ENCODE data around the gene PYGM.

Gene PYGM

GRCh38 chr11:64799623-64800302 lies 40.0 kb upstream of the PYGM start:
- H3K4me3 ChIP-seq (ENCODE audit: low read length) = no peak overlapping the region
- H3K27me3 ChIP-seq (ENCODE audit: control insufficient read depth, insufficient read depth, low read length) = no peaks in the 10 kb centered on the region
- no peak overlapping the region for H3K9ac ChIP-seq (ENCODE audit: low read length)
- H3K4me1 ChIP-seq (ENCODE audit: control insufficient read depth, insufficient read depth, low read length) = peaks cover 24% of the 10 kb centered on the region
- no peaks in the 10 kb centered on the region for H3K9me3 ChIP-seq (ENCODE audit: control insufficient read depth, low read length)
- H3K36me3 ChIP-seq (ENCODE audit: control insufficient read depth, insufficient read depth, low read length) = no peaks in the 10 kb centered on the region

GRCh38 chr11:64799256-64799622 lies 39.5 kb upstream of the PYGM start:
- no peak overlapping the region for H3K4me3 ChIP-seq (ENCODE audit: low read length)
- H3K27me3 ChIP-seq (ENCODE audit: control insufficient read depth, insufficient read depth, low read length) = no peaks in the 10 kb centered on the region
- H3K9me3 ChIP-seq (ENCODE audit: control insufficient read depth, low read length) = no peaks in the 10 kb centered on the region
- H3K36me3 ChIP-seq (ENCODE audit: control insufficient read depth, insufficient read depth, low read length) = no peaks in the 10 kb centered on the region
- H3K9ac ChIP-seq (ENCODE audit: low read length) = no peak overlapping the region
- H3K4me1 ChIP-seq (ENCODE audit: control insufficient read depth, insufficient read depth, low read length) = peaks cover 23% of the 10 kb centered on the region

GRCh38 chr11:64796757-64797541 lies 37.2 kb upstream of the PYGM start:
- Histone ChIP-seq H3K4me1 (ENCODE audit: control insufficient read depth, insufficient read depth, low read length) (peaks cover 6% of the 10 kb centered on the region), H3K36me3 (ENCODE audit: control insufficient read depth, insufficient read depth, low read length) (no peaks in the 10 kb centered on the region), H3K4me3 (ENCODE audit: low read length) (no peak overlapping the region), H3K27me3 (ENCODE audit: control insufficient read depth, insufficient read depth, low read length) (no peaks in the 10 kb centered on the region), H3K9me3 (ENCODE audit: control insufficient read depth, low read length) (no peaks in the 10 kb centered on the region), H3K9ac (ENCODE audit: low read length) (no peak overlapping the region)

- no peaks in the 10 kb centered on the region for H3K27me3 ChIP-seq (ENCODE audit: control insufficient read depth, insufficient read depth, low read length)
- no peaks in the 10 kb centered on the region for H3K36me3 ChIP-seq (ENCODE audit: control insufficient read depth, insufficient read depth, low read length)
- H3K9me3 ChIP-seq (ENCODE audit: control insufficient read depth, low read length) = no peaks in the 10 kb centered on the region
- no peaks in the 10 kb centered on the region for H3K4me1 ChIP-seq (ENCODE audit: control insufficient read depth, insufficient read depth, low read length)
- no peak overlapping the region for H3K9ac ChIP-seq (ENCODE audit: low read length)
- H3K4me3 ChIP-seq (ENCODE audit: low read length) = no peak overlapping the region
Measured at GRCh38 chr11:64796047-64796756, 36.4 kb upstream of the PYGM start.

GRCh38 chr11:64794526-64794925 lies 34.8 kb upstream of the PYGM start:
- Histone ChIP-seq H3K36me3 (ENCODE audit: control insufficient read depth, insufficient read depth, low read length) (no peaks in the 10 kb centered on the region), H3K9ac (ENCODE audit: low read length) (no peak overlapping the region), H3K27me3 (ENCODE audit: control insufficient read depth, insufficient read depth, low read length) (no peaks in the 10 kb centered on the region), H3K4me1 (ENCODE audit: control insufficient read depth, insufficient read depth, low read length) (no peaks in the 10 kb centered on the region), H3K4me3 (ENCODE audit: low read length) (no peak overlapping the region), H3K9me3 (ENCODE audit: control insufficient read depth, low read length) (no peaks in the 10 kb centered on the region)

DNA sequence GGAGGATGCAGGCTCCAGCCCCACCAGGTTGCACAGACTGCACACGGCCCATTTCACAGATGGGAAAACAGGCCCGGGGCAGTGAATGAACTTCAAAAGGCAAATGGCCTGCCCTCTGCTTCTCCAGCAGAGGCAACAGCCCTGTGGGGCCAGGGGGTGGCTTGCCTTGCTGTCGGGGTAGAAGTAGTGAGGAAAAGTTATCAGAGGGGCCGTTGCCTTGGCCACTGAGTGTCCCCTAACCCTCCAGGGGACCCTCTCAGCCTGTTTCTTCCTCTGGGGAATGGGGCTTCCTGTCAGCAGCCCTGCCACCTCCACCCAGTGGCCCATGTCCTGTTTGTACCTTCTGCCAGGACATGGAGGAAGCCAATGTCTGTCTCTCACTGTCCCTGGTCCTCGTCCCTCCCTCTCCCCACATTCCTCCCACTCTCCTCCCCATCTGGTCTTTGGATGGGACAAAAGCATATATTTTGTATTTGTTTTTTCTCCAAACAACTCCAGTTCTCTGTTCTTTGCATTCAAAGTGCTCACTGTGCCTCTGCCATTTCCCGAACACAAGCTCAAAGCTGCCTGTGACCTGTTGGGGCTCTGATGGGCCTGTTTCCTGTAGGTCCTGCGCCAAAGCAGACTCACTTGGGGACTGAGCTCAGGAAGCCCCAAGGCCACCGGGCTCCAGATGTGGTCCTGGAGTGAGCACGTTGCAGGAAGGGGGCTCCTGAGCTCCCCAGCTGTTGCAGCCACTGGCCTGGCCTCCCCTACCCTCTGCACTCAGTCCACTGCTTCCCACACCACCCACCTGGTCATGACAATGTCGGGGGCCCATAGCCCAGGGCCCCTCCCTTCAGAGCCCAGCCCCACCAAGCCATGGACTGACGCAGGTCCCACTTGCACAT lies 33.7 kb upstream of the PYGM start:
- no peaks in the 10 kb centered on the region for H3K36me3 ChIP-seq (ENCODE audit: control insufficient read depth, insufficient read depth, low read length)
- no peak overlapping the region for H3K9ac ChIP-seq (ENCODE audit: low read length)
- no peaks in the 10 kb centered on the region for H3K9me3 ChIP-seq (ENCODE audit: control insufficient read depth, low read length)

GRCh38 chr11:64792482-64792881 lies 32.7 kb upstream of the PYGM start:
- H3K9me3 ChIP-seq (ENCODE audit: control insufficient read depth, low read length) = no peaks in the 10 kb centered on the region
- H3K36me3 ChIP-seq (ENCODE audit: control insufficient read depth, insufficient read depth, low read length) = no peaks in the 10 kb centered on the region
- H3K27me3 ChIP-seq (ENCODE audit: control insufficient read depth, insufficient read depth, low read length) = no peaks in the 10 kb centered on the region
- no peak overlapping the region for H3K4me3 ChIP-seq (ENCODE audit: low read length)
- H3K9ac ChIP-seq (ENCODE audit: low read length) = no peak overlapping the region
- no peaks in the 10 kb centered on the region for H3K4me1 ChIP-seq (ENCODE audit: control insufficient read depth, insufficient read depth, low read length)

More for the DNA sequence above, 33.7 kb upstream of the PYGM start:
- no peaks in the 10 kb centered on the region for H3K4me1 ChIP-seq (ENCODE audit: control insufficient read depth, insufficient read depth, low read length)
- no peak overlapping the region for H3K4me3 ChIP-seq (ENCODE audit: low read length)
- H3K27me3 ChIP-seq (ENCODE audit: control insufficient read depth, insufficient read depth, low read length) = no peaks in the 10 kb centered on the region

DNA sequence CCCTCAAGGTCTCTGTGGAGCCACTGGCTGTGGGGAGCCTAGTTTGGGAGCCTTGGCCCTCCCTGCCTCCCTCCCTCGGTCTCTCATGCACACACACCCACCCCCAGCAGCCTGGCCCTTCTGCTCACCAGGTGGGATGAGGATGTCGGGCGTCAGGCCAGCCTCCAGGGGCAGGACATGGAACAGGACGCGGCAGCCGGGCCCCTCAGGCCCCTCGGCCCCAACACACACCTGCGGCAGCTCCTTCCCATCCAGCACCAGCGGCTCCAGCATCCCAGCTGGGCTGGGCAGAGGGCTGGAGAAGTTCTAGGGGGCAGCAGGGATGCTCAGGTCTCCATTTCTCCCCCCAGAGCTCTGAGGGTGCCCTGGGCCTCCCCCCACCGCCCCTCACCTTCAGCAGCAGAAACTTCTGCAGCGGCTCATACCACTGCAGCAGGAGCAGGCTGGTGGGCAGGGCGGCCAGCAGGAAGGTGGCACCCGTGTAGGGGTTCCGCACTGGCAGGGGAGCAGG lies 32.1 kb upstream of the PYGM start:
- no peaks in the 10 kb centered on the region for H3K9me3 ChIP-seq (ENCODE audit: control insufficient read depth, low read length)
- H3K36me3 ChIP-seq (ENCODE audit: control insufficient read depth, insufficient read depth, low read length) = no peaks in the 10 kb centered on the region
- no peaks in the 10 kb centered on the region for H3K4me1 ChIP-seq (ENCODE audit: control insufficient read depth, insufficient read depth, low read length)

DNA sequence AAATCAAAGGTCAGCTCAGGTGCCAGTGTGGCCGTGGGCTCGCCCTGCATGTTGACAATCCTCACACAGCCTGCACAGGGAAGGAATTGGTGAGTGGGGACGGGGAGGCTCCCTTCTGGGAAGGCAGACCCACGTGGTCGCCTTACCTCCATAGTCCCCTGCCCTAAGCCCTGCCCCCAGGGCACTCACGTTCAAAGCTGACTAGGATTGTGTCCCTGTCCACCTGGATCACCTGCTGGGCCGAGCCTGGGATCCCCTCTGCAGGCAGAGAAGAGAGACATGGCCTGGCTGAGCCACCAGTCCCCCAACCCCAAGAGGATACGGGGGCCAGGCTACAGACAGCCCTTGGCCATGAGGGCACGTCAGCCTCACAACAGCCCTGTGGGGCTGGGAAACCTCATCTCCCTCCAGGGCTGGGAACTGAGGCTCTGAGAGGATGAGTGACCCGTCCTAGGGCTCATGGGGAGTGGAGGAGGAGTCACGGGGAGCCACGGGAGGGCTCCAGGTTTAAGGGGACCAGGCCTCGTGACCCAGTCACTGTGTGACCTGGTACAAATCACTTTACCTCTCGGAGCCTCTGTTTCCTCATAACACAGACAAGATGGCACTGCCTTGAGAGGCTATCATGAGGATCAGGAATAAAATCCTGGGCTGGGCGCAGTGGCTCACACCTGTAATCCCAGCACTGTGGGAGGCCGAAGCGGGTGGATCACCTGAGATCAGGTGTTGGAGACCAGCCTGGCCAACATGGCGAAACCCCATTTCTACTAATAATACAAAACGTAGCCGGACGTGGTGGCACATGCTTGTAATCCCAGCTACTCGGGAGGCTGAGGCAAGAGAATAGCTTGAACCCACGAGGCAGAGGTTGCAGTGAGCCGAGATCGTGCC lies 30.7 kb upstream of the PYGM start:
- H3K9me3 ChIP-seq (ENCODE audit: control insufficient read depth, low read length) = no peaks in the 10 kb centered on the region
- no peak overlapping the region for H3K4me3 ChIP-seq (ENCODE audit: low read length)
- H3K27me3 ChIP-seq (ENCODE audit: control insufficient read depth, insufficient read depth, low read length) = no peaks in the 10 kb centered on the region
- H3K4me1 ChIP-seq (ENCODE audit: control insufficient read depth, insufficient read depth, low read length) = no peaks in the 10 kb centered on the region
- H3K9ac ChIP-seq (ENCODE audit: low read length) = no peak overlapping the region
- H3K36me3 ChIP-seq (ENCODE audit: control insufficient read depth, insufficient read depth, low read length) = no peaks in the 10 kb centered on the region

More for the DNA sequence above, 32.1 kb upstream of the PYGM start:
- Histone ChIP-seq H3K4me3 (ENCODE audit: low read length) (no peak overlapping the region), H3K27me3 (ENCODE audit: control insufficient read depth, insufficient read depth, low read length) (no peaks in the 10 kb centered on the region), H3K9ac (ENCODE audit: low read length) (no peak overlapping the region)

DNA sequence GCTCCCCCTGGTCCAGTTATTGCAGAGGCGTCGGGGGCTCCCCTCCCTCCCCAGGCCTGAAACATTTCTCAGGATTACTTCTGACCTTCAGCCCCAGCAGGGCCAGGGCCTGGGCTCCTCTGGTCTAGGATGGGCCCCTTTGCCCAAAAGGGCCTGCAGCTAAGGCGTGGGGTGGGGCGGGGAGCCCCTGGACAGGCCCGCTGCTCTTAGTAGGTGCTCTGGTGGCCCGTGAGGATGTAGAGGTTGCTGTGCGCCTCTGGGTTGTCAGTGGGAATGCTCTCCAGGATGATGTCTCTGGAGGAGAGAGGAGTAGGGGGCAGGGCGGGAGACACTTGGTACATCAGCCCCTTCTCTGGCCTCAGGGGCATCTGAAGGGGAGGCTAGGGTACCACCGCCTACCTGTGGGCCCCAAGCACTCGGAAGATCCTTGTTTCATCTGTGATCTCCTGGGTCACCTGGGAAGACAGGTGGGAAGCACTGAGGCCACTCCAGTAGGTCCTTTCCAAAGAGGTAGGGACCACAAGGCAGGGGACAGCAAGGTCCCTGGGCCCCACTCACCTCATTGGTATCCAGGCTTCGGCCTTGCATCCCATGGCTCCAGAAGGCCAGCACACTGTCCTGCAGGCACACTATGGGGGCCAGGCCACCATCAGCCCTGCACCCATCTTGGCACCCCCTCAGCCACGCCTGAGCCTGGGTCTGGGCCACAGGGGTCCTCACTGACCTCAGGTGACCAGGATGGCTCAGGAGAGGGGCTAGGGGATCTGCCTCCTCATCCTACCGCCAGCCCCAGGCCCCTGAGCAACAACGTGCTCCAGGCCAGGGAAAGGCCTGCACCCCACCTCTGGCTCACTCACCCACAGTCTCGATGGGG lies 29.8 kb upstream of the PYGM start:
- H3K36me3 ChIP-seq (ENCODE audit: control insufficient read depth, insufficient read depth, low read length) = no peaks in the 10 kb centered on the region
- H3K9me3 ChIP-seq (ENCODE audit: control insufficient read depth, low read length) = no peaks in the 10 kb centered on the region
- no peaks in the 10 kb centered on the region for H3K27me3 ChIP-seq (ENCODE audit: control insufficient read depth, insufficient read depth, low read length)
- no peak overlapping the region for H3K9ac ChIP-seq (ENCODE audit: low read length)
- no peaks in the 10 kb centered on the region for H3K4me1 ChIP-seq (ENCODE audit: control insufficient read depth, insufficient read depth, low read length)
- H3K4me3 ChIP-seq (ENCODE audit: low read length) = no peak overlapping the region
